GM21515 (cell line): ENCODE results near the gene MSMP.

Experiments used
- ATAC-seq: cut with Tn5 transposase; IDR thresholded peaks from one replicate; pipeline ENCODE4 v1.9.1; 2021; ENCODE audit not compliant: unreplicated experiment

Gene MSMP

GRCh38 chr9:35746583-35746982, 7.5 kb downstream of the MSMP start:
- no peak for ATAC-seq

- ATAC-seq = no peak
Observed at GRCh38 chr9:35745569-35745968, 8.5 kb downstream of the MSMP start.

GRCh38 chr9:35743880-35744518, 10.1 kb downstream of the MSMP start:
- ATAC-seq = no peak

GRCh38 chr9:35743452-35743851, 10.6 kb downstream of the MSMP start:
- no peak for ATAC-seq

- no peak for ATAC-seq
Observed at GRCh38 chr9:35741740-35742139, 12.3 kb downstream of the MSMP start.

GRCh38 chr9:35740243-35740642, 13.8 kb downstream of the MSMP start:
- ATAC-seq = no peak

GRCh38 chr9:35738924-35739323, 15.2 kb downstream of the MSMP start:
- no peak for ATAC-seq

- no peak for ATAC-seq
Observed at GRCh38 chr9:35738186-35738585, 15.9 kb downstream of the MSMP start.

GRCh38 chr9:35737143-35737542, 16.9 kb downstream of the MSMP start:
- ATAC-seq = no peak

- ATAC-seq = no peak
Observed at GRCh38 chr9:35736201-35736633, 17.9 kb downstream of the MSMP start.

- ATAC-seq = no peak
Observed at GRCh38 chr9:35734096-35734495, 20.0 kb downstream of the MSMP start.

- ATAC-seq = peak; percentile 2
Observed at GRCh38 chr9:35732800-35733541, 21.1 kb downstream of the MSMP start.

GRCh38 chr9:35732185-35732799, 21.8 kb downstream of the MSMP start, which contains the start of the genes CREB3 and TLN1:
Gene CREB3, plus strand, starts transcription at chr9:35732666. Its CDS starts 107 bp downstream, at chr9:35732773.
Gene TLN1, minus strand, starts transcription at chr9:35732195. Its CDS starts 6,501 bp downstream, at chr9:35725694.
- peak; percentile 74 for ATAC-seq

- peak; percentile 1 for ATAC-seq
Observed at GRCh38 chr9:35731415-35732184, 22.5 kb downstream of the MSMP start.

- no peak for ATAC-seq
Observed at GRCh38 chr9:35730486-35730854, 23.6 kb downstream of the MSMP start.

- no peak for ATAC-seq
Observed at GRCh38 chr9:35729700-35730485, 24.2 kb downstream of the MSMP start.

- no peak for ATAC-seq
Observed at GRCh38 chr9:35729101-35729500, 25.0 kb downstream of the MSMP start.

- ATAC-seq = no peak
Observed at GRCh38 chr9:35728041-35728971, 25.8 kb downstream of the MSMP start.

GRCh38 chr9:35727676-35728040, 26.4 kb downstream of the MSMP start:
- no peak for ATAC-seq
